ENCODE measurements around the gene MYL9. TPM values are rescaled to one million over a fixed set of nuclear protein-coding genes. Genes with fewer than 3 reads are reported as not detected.

Gene MYL9
- total and polyA plus RNA-seq, 10 of the 15 experiments (the other 5 are each of a cell fraction or from before 2014, with no cell fraction given) = 0.28 to 1.7 (median 0.63) TPM; not detected in 3

GRCh38 chr20:36574366-36575135, 33.2 kb downstream of the MYL9 start:
- ATAC-seq (peak; percentile 41), DNase-seq (ENCODE audit: low read depth, low spot score) (no peak), FAIRE-seq (no peak)
- no TSS peak for BruUV-seq (replicated peaks)
- H3K27me3 ChIP-seq (replicated peaks in 1 of 2; ENCODE audit: control insufficient read depth in 2 of 2, insufficient read depth in 2 of 2, low read length in 1 of 2) = no peaks in the 10 kb centered on the region
- H3K9me3 ChIP-seq (replicated peaks; ENCODE audit: control insufficient read depth, insufficient read depth, low read length) = no peaks in the 10 kb centered on the region
- in situ Hi-C loops (cut with MboI) (no loop called here), intact Hi-C loops (cut with micrococcal nuclease; ENCODE audit: unreplicated experiment) (loop anchor here (2.0 to 10.0 kb wide), 2 partner anchors 20 to 110 kb away; no protein-coding TSS in a partner anchor)
- H3K79me2 ChIP-seq (ENCODE audit: control insufficient read depth, insufficient read depth, low read length) = peaks cover 54% of the 10 kb centered on the region
- ChIA-PET POLR2A (interaction anchor here (0.6 to 10.1 kb wide), 8 partner anchors 11 to 521 kb away, joined by 3 to 87 read pairs (median 30); partner anchors contain the start of genes RAB5IF and RBL1), CTCF (interaction anchor here (1.0 to 9.0 kb wide), 6 partner anchors 10 to 293 kb away, joined by 3 to 94 read pairs (median 19); partner anchors contain the start of gene RAB5IF), SMC1A (ENCODE audit: uncharacterized antibody, unreplicated experiment) (interaction anchor here (0.6 to 8.2 kb wide), 4 partner anchors 14 to 893 kb away, joined by 3 to 98 read pairs (median 43); partner anchors contain the start of gene RAB5IF), RAD21 (ENCODE audit: unreplicated experiment) (interaction anchor here (1.2 to 9.0 kb wide), 6 partner anchors 11 to 36 kb away, joined by 3 to 93 read pairs (median 8); partner anchors contain the start of gene RAB5IF)
- under 1% methylated on average over 48 of the region's 69 CpGs for WGBS (ENCODE audit: insufficient coverage, insufficient replicate concordance, low lambda C conversion rate, missing lambda C conversion rate)
- peak overlapping the region; percentile 94 for H3K4me3 ChIP-seq
- peak overlapping the region; percentile 97 for H3K9ac ChIP-seq (ENCODE audit: control insufficient read depth, insufficient read depth, low read length)
- peak overlapping the region; percentile 96 for H3K27ac ChIP-seq (ENCODE audit: control insufficient read depth, insufficient read depth)
- peak overlapping the region; percentile 94 for H3K4me2 ChIP-seq (ENCODE audit: control insufficient read depth, insufficient read depth)
- peak overlapping the region; percentile 24 for H2AFZ ChIP-seq (ENCODE audit: control insufficient read depth, low read depth, low read length)
- peaks cover 8% of the 10 kb centered on the region; the same call in 1 of the 2 replicates for H4K20me1 ChIP-seq (ENCODE audit: control insufficient read depth, insufficient read depth)
- H3K4me1 ChIP-seq (ENCODE audit: control insufficient read depth, insufficient read depth, low read length) = peaks cover 5% of the 10 kb centered on the region
- peaks cover 7 to 10% of the 10 kb centered on the region in 2 experiments; a peak in 3 of 4 replicates for H3K36me3 ChIP-seq (ENCODE audit: control insufficient read depth in 2 of 2, insufficient read depth in 2 of 2, low read length in 1 of 2)
- no peak for TF ChIP-seq ETV6 (conservative IDR thresholded peaks at IDR 0.05 in 1 of 2, IDR thresholded peaks at IDR 0.05 in 1 of 2; ENCODE audit: borderline replicate concordance in 1 of 2, low read depth in 1 of 2)
- TF ChIP-seq STAT3 (IDR thresholded peaks at IDR 0.05; ENCODE audit: low read depth, low read length) = no peak
- no peak for TF ChIP-seq RELB (IDR thresholded peaks at IDR 0.05; ENCODE audit: low read depth)
- no peak for TF ChIP-seq RCOR1 (conservative IDR thresholded peaks at IDR 0.05; ENCODE audit: low read depth, low read length)
- TF ChIP-seq BACH1 (IDR thresholded peaks at IDR 0.05; ENCODE audit: borderline replicate concordance) = peak; percentile 44; the same call in 1 of the 2 replicates
- TF ChIP-seq MAX (IDR thresholded peaks at IDR 0.05; ENCODE audit: low read depth, low read length) = peak; percentile 20; the same call in 1 of the 2 replicates
- TF ChIP-seq SKIL (IDR thresholded peaks at IDR 0.05; ENCODE audit: low read depth, poor library complexity, severe bottlenecking) = no peak
- no peak for TF ChIP-seq PAX8 (IDR thresholded peaks at IDR 0.05)
- peak; percentile 9; the same call in 1 of the 2 replicates for TF ChIP-seq TAF1 (IDR thresholded peaks at IDR 0.05; ENCODE audit: borderline replicate concordance, low read depth, low read length)
- TF ChIP-seq PKNOX1 (IDR thresholded peaks at IDR 0.05) = no peak
- no peak for TF ChIP-seq CHD4 (IDR thresholded peaks at IDR 0.05)
- TF ChIP-seq WRNIP1 (IDR thresholded peaks at IDR 0.05; ENCODE audit: borderline replicate concordance, low read depth, low read length) = no peak
- TF ChIP-seq DPF2 (IDR thresholded peaks at IDR 0.05) = no peak
- TF ChIP-seq BHLHE40 (IDR thresholded peaks at IDR 0.05; ENCODE audit: borderline replicate concordance in 1 of 2, low read depth in 2 of 2, low read length in 1 of 2) = peak in 1 of 2 experiments; percentile 55; a peak in 2 of 4 replicates
- no peak for TF ChIP-seq NRF1 (conservative IDR thresholded peaks at IDR 0.05; ENCODE audit: low read depth, low read length)
- no peak for TF ChIP-seq RAD51 (IDR thresholded peaks at IDR 0.05)

Measured in GM12878 (cell line).